Neutrophil (primary cell): ENCODE results near the gene ANTXR2.
"Not testable (repeated sequence)": the region's sequence is repeated elsewhere in the genome, so short reads cannot be mapped to it uniquely, and the experiment has no call there.

Experiments used
- H3K27ac ChIP-seq: fragments of 200-600 bp; sonication (generic); 2 replicates; pipeline ENCODE4 v1.5.1; 2016; ENCODE audit warnings: mild to moderate bottlenecking, moderate library complexity
- H3K27me3 ChIP-seq: fragments of 200-600 bp; sonication (generic); 2 replicates; pipeline ENCODE4 v1.6.0; 2016; ENCODE audit warnings: mild to moderate bottlenecking
- H3K36me3 ChIP-seq: fragments of 200-600 bp; sonication (generic); 2 replicates; pipeline ENCODE4 v1.5.1; 2017
- H3K4me1 ChIP-seq, 2 experiments: fragments of 200-600 bp in 1 of 2; sonication (generic) in 1 of 2; 1 replicate in 1 of 2; 2 replicates in 1 of 2; pipeline versions ENCODE4 v1.5.1 to v1.6.1; 2013 to 2016; ENCODE audit warnings: low read depth in 1 of 2, low read length in 1 of 2, mild to moderate bottlenecking in 1 of 2, moderate library complexity in 1 of 2; ENCODE audit not compliant: control insufficient read depth in 1 of 2, insufficient read depth in 1 of 2
- H3K4me3 ChIP-seq, 2 experiments: fragments of 200-600 bp in 1 of 2; sonication (generic) in 1 of 2; 1 replicate in 1 of 2; 2 replicates in 1 of 2; pipeline ENCODE4 v1.5.1; 2013 to 2016; ENCODE audit warnings: low read depth in 1 of 2, low read length in 1 of 2, mild to moderate bottlenecking in 1 of 2, moderate library complexity in 1 of 2
- H3K9me3 ChIP-seq: fragments of 200-600 bp; sonication (generic); 2 replicates; pipeline ENCODE4 v1.5.1; 2016
- CTCF ChIP-seq: fragments of 200-600 bp; sonication (generic); IDR thresholded peaks from 2 replicates; pipeline ENCODE4 v1.5.1; 2016; ENCODE audit warnings: antibody characterized with exemption

The ANTXR2 gene

GRCh38 chr4:79998201-79998600, 74.8 kb downstream of the ANTXR2 start:
- TF ChIP-seq CTCF: no peak
- no peak overlapping the region for H3K4me3 ChIP-seq
- no peaks in the 10 kb centered on the region for H3K9me3 ChIP-seq
- H3K27ac ChIP-seq: peak overlapping the region; percentile 48
- H3K27me3 ChIP-seq: no peaks in the 10 kb centered on the region
- H3K36me3 ChIP-seq: peaks cover 3% of the 10 kb centered on the region
- H3K4me1 ChIP-seq: peaks cover 7 to 12% of the 10 kb centered on the region in 2 experiments

- no peak for TF ChIP-seq CTCF
Observed at GRCh38 chr4:79996851-79997250, 76.2 kb downstream of the ANTXR2 start.

GRCh38 chr4:79993476-79993875, 79.6 kb downstream of the ANTXR2 start:
- H3K4me3 ChIP-seq: no peak overlapping the region
- no peaks in the 10 kb centered on the region for H3K9me3 ChIP-seq
- H3K27me3 ChIP-seq: no peaks in the 10 kb centered on the region
- H3K27ac ChIP-seq: peak overlapping the region; percentile 39
- peaks cover 3 to 15% of the 10 kb centered on the region in 2 experiments for H3K4me1 ChIP-seq
- TF ChIP-seq CTCF: no peak
- peaks cover 3% of the 10 kb centered on the region for H3K36me3 ChIP-seq

More at GRCh38 chr4:79996851-79997250, 76.2 kb downstream of the ANTXR2 start:
- H3K4me1 ChIP-seq: peaks cover 7 to 16% of the 10 kb centered on the region in 2 experiments
- H3K36me3 ChIP-seq: peaks cover 3% of the 10 kb centered on the region
- H3K27ac ChIP-seq: no peak overlapping the region
- no peak overlapping the region for H3K4me3 ChIP-seq
- no peaks in the 10 kb centered on the region for H3K27me3 ChIP-seq
- H3K9me3 ChIP-seq: no peaks in the 10 kb centered on the region

- H3K36me3 ChIP-seq: peaks cover 3% of the 10 kb centered on the region
- H3K27ac ChIP-seq: peak overlapping the region; percentile 1
- H3K27me3 ChIP-seq: no peaks in the 10 kb centered on the region
- TF ChIP-seq CTCF: no peak
- no peaks in the 10 kb centered on the region for H3K9me3 ChIP-seq
- H3K4me1 ChIP-seq: peaks cover 0 to 10% of the 10 kb centered on the region in 2 experiments
- H3K4me3 ChIP-seq: no peak overlapping the region
Observed at GRCh38 chr4:79991601-79992000, 81.4 kb downstream of the ANTXR2 start.

GRCh38 chr4:79991100-79991499, 81.9 kb downstream of the ANTXR2 start:
- not testable (repeated sequence) for H3K36me3 ChIP-seq, H3K4me3 ChIP-seq, H3K9me3 ChIP-seq, H3K27me3 ChIP-seq, H3K4me1 ChIP-seq
- H3K27ac ChIP-seq: peak overlapping the region; percentile 1

- H3K27me3 ChIP-seq: no peaks in the 10 kb centered on the region
- no peak overlapping the region for H3K4me3 ChIP-seq
- H3K36me3 ChIP-seq: peaks cover 25% of the 10 kb centered on the region
- H3K27ac ChIP-seq: no peak overlapping the region
- no peaks in the 10 kb centered on the region for H3K4me1 ChIP-seq
- TF ChIP-seq CTCF: no peak
- H3K9me3 ChIP-seq: no peaks in the 10 kb centered on the region
Observed at GRCh38 chr4:79987401-79987800, 85.6 kb downstream of the ANTXR2 start.
